ENCODE results near the gene SPACA9. TPM values are rescaled to one million over a fixed set of nuclear protein-coding genes. Genes with fewer than 3 reads are reported as not detected.

SPACA9 gene
- total and polyA plus RNA-seq, 10 of the 15 experiments (the other 5 are each of a cell fraction or from before 2014, with no cell fraction given): 0.68 to 2.9 (median 1.0) TPM

GRCh38 chr9:132834343-132834742, 44.4 kb upstream of the SPACA9 start:
- in situ Hi-C loops (cut with MboI): no loop called here
- ChIA-PET RAD21 (ENCODE audit: unreplicated experiment) (no interaction called here), POLR2A (no interaction called here), CTCF (interaction anchor here (0.9 kb wide), 1 partner anchor 14 kb away, joined by 3 read pairs; no protein-coding TSS in a partner anchor), SMC1A (ENCODE audit: uncharacterized antibody, unreplicated experiment) (no interaction called here)
- H3K4me3 ChIP-seq: no peak overlapping the region
- DNase-seq (ENCODE audit: low read depth, low spot score): no peak
- no peaks in the 10 kb centered on the region for H3K79me2 ChIP-seq (ENCODE audit: control insufficient read depth, insufficient read depth, low read length)
- no peak overlapping the region for H3K9ac ChIP-seq (ENCODE audit: control insufficient read depth, insufficient read depth, low read length)
- H4K20me1 ChIP-seq (ENCODE audit: control insufficient read depth, insufficient read depth): no peaks in the 10 kb centered on the region
- no peaks in the 10 kb centered on the region; a peak in 2 of 4 replicates for H3K27me3 ChIP-seq (replicated peaks in 1 of 2; ENCODE audit: control insufficient read depth in 2 of 2, insufficient read depth in 2 of 2, low read length in 1 of 2)
- 40% methylated on average over 7 of the region's 7 CpGs for WGBS (ENCODE audit: insufficient coverage, insufficient replicate concordance, low lambda C conversion rate, missing lambda C conversion rate)
- H3K9me3 ChIP-seq (replicated peaks; ENCODE audit: control insufficient read depth, insufficient read depth, low read length): no peaks in the 10 kb centered on the region
- no peak for ATAC-seq
- no peak for FAIRE-seq
- intact Hi-C loops (cut with micrococcal nuclease; ENCODE audit: unreplicated experiment): no loop called here
- H3K4me1 ChIP-seq (ENCODE audit: control insufficient read depth, insufficient read depth, low read length): no peaks in the 10 kb centered on the region
- TF ChIP-seq, protein P1, sequence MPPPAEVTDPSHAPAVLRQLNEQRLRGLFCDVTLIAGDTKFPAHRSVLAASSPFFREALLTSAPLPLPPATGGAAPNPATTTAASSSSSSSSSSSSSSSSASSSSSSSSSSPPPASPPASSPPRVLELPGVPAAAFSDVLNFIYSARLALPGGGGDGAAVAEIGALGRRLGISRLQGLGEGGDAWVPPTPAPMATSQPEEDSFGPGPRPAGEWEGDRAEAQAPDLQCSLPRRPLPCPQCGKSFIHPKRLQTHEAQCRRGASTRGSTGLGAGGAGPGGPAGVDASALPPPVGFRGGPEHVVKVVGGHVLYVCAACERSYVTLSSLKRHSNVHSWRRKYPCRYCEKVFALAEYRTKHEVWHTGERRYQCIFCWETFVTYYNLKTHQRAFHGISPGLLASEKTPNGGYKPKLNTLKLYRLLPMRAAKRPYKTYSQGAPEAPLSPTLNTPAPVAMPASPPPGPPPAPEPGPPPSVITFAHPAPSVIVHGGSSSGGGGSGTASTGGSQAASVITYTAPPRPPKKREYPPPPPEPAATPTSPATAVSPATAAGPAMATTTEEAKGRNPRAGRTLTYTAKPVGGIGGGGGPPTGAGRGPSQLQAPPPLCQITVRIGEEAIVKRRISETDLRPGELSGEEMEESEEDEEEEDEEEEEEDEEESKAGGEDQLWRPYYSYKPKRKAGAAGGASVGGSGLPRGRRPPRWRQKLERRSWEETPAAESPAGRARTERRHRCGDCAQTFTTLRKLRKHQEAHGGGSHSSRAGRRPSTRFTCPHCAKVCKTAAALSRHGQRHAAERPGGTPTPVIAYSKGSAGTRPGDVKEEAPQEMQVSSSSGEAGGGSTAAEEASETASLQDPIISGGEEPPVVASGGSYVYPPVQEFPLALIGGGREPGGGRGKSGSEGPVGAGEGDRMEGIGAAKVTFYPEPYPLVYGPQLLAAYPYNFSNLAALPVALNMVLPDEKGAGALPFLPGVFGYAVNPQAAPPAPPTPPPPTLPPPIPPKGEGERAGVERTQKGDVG (CRISPR knock-in tag; IDR thresholded peaks at IDR 0.05): no peak
- TF ChIP-seq CREB1 (IDR thresholded peaks at IDR 0.05; ENCODE audit: low read depth): no peak
- TF ChIP-seq BCL11A (IDR thresholded peaks at IDR 0.05; ENCODE audit: low read depth, low read length): no peak
- TF ChIP-seq, protein P2, sequence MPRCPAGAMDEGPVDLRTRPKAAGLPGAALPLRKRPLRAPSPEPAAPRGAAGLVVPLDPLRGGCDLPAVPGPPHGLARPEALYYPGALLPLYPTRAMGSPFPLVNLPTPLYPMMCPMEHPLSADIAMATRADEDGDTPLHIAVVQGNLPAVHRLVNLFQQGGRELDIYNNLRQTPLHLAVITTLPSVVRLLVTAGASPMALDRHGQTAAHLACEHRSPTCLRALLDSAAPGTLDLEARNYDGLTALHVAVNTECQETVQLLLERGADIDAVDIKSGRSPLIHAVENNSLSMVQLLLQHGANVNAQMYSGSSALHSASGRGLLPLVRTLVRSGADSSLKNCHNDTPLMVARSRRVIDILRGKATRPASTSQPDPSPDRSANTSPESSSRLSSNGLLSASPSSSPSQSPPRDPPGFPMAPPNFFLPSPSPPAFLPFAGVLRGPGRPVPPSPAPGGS (IDR thresholded peaks at IDR 0.05; ENCODE audit: borderline replicate concordance, insufficient read depth, low read depth, low read length, poor library complexity, severe bottlenecking): no peak
- TF ChIP-seq ATF3 (IDR thresholded peaks at IDR 0.05; ENCODE audit: borderline replicate concordance, extremely low read depth, low read depth, low read length): no peak
- no peak for TF ChIP-seq CBFB (IDR thresholded peaks at IDR 0.05; ENCODE audit: low read depth)
- no peak for TF ChIP-seq YBX1 (IDR thresholded peaks at IDR 0.05)
- TF ChIP-seq JUND (IDR thresholded peaks at IDR 0.05; ENCODE audit: low read depth, low read length): no peak
- no peak for TF ChIP-seq STAT3 (IDR thresholded peaks at IDR 0.05; ENCODE audit: low read depth, low read length)
- TF ChIP-seq, protein P3, sequence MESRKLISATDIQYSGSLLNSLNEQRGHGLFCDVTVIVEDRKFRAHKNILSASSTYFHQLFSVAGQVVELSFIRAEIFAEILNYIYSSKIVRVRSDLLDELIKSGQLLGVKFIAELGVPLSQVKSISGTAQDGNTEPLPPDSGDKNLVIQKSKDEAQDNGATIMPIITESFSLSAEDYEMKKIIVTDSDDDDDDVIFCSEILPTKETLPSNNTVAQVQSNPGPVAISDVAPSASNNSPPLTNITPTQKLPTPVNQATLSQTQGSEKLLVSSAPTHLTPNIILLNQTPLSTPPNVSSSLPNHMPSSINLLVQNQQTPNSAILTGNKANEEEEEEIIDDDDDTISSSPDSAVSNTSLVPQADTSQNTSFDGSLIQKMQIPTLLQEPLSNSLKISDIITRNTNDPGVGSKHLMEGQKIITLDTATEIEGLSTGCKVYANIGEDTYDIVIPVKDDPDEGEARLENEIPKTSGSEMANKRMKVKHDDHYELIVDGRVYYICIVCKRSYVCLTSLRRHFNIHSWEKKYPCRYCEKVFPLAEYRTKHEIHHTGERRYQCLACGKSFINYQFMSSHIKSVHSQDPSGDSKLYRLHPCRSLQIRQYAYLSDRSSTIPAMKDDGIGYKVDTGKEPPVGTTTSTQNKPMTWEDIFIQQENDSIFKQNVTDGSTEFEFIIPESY (IDR thresholded peaks at IDR 0.05): no peak
- TF ChIP-seq ETV6 (conservative IDR thresholded peaks at IDR 0.05 in 1 of 2, IDR thresholded peaks at IDR 0.05 in 1 of 2; ENCODE audit: borderline replicate concordance in 1 of 2, low read depth in 1 of 2): no peak
- no peak for TF ChIP-seq RB1 (IDR thresholded peaks at IDR 0.05; ENCODE audit: borderline replicate concordance)
- TF ChIP-seq IRF4 (IDR thresholded peaks at IDR 0.05; ENCODE audit: low read depth, low read length): no peak
- TF ChIP-seq TCF7 (IDR thresholded peaks at IDR 0.05; ENCODE audit: borderline replicate concordance): no peak
- no peak for TF ChIP-seq HDAC6 (IDR thresholded peaks at IDR 0.05; ENCODE audit: unreplicated experiment)
- no peak for TF ChIP-seq RELA (IDR thresholded peaks at IDR 0.05; ENCODE audit: borderline replicate concordance, partially characterized antibody)
- no peak for TF ChIP-seq CBX3 (IDR thresholded peaks at IDR 0.05; ENCODE audit: borderline replicate concordance, low read depth)
- no peak for TF ChIP-seq SIN3A (IDR thresholded peaks at IDR 0.05; ENCODE audit: low read depth, low read length)
- no peak for TF ChIP-seq TARDBP (IDR thresholded peaks at IDR 0.05; ENCODE audit: borderline replicate concordance)
- H3K27ac ChIP-seq (ENCODE audit: control insufficient read depth, insufficient read depth): no peak overlapping the region
- H3K4me2 ChIP-seq (ENCODE audit: control insufficient read depth, insufficient read depth): no peak overlapping the region
- no TSS peak for BruUV-seq (replicated peaks)
- no peaks in the 10 kb centered on the region for H3K36me3 ChIP-seq (ENCODE audit: control insufficient read depth in 2 of 2, insufficient read depth in 2 of 2, low read length in 1 of 2)
- no peak overlapping the region for H2AFZ ChIP-seq (ENCODE audit: control insufficient read depth, low read depth, low read length)

Data from GM12878 (cell line).